HS-5 (cell line): ENCODE data around the gene RBBP7.

Experiments
- DNase-seq: peaks from one replicate; pipeline ENCODE4 v3.0.0-alpha.2; 2012; ENCODE audit warnings: low read depth

Gene RBBP7

DNA sequence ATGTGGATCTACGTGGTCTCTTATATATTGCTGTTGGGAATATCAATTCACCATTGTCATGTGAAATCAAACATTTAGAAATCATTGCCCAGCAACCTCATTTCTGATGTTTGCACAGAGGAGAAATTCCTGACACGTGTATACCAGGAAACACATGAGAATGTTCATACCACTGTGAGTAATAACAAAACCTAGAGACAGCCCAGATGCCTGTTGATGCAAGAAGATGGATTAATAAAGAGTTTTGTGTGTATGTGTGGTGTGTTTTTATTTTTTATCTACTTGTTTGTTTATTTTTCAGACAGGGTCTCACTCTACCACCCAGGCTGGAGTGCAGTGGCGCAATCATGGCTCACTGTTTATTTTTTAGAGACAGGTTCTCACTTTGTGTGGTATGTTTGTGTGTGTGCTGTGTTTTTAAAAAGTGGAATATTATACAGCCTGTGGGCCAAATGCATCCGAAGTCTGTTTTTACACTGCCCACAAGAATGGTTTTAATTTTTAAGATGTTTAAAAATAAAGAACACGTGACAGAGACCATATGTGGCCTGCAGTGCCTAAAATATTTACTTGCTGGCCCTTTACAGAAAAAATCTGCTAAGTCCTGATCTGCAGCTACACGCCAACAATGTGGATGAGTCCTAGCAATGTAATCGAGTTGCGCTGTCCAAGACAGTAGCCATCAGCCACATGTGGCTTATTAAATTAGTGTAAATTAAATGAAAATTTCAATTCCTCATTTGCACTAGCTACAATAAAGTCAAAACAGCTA is 44.7 kb downstream of the RBBP7 start:
- DNase-seq = no peak

DNA sequence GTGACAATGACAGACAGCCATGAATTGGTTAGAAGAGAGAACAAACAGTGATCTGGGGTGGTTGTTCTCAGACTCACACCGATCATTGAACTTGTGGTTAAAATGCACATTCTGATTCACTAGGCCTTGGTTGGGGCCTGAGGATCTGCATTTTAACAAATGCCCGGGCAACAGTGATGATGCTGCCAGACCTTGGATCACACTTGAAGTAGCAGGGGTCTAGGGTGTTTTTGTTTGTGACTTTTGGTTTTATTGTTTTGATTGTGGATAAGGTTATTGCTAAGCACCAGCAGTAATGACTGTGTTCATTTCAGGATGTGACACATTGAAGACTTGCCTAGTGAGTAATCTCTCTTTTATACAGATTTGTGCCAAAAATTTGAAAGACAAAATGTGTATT is 47.4 kb downstream of the RBBP7 start:
- DNase-seq = no peak

DNA sequence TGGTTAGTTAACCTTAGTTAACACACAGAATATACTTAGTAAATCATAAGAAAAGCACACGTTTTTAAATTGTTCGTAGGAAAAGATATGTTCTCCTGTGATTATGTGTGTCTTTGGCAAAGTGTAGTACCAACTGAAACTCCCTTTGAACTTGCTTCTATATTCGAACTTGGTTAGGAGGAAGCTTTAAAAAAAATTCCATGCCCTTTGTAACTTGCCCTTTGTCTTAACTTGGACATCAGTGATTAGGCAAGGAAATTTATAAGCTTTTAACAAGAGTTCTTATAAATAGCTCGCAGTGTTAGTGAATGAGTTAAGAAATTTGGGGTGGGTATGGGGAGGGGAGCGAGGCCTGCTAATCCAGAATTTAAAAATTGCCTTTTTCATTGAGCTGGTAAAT is 50.5 kb downstream of the RBBP7 start:
- DNase-seq = no peak

- DNase-seq = no peak
Observed at GRCh38 chrX:16814597-16814996, 55.6 kb downstream of the RBBP7 start.

DNA sequence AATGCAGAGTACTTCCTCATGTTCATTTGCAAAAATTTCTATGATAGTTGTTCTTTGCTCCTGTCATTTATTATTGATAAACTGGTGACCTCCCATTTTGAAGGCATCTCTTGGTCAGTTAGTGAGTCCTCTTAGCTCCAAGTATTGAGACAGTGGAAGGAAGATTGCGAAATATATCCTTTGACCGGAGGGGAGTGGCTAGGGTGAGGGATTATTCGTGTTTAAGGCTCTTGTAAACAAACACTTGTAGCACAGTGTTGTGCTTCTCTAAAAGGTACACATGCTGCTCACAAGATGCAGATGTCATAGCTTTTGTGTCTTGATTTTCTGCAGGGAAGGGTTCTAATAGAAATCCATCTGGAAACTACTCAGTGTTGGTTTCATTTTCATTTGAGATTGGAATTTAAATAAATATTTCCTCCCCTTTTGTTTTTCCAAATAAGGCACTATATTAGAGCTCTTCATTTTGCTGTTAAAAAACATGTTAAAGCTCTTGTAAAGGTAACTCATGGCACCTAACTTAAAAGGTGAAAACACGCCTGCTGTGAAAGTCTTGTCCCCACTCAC is 62.1 kb downstream of the RBBP7 start:
- DNase-seq = no peak

DNA sequence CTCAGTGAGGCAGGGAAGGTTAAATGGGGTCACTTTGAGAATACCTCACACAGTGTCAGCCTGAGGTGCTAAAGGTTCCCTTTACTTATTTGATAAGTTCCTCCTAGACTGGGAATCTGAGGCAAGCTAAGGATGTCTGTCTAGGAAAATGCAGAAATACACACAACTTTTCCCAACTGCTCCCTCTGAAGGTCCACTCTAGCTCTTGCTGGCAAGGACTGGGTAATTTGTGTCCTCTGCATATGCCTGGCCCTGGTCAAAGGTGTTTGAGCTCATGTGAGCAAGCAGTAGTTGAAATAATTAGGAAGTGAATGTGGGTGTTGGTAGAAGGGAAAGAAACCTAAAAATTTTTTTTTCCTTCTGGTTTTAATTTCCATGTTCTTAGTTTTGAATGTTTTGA is 62.6 kb downstream of the RBBP7 start:
- DNase-seq = no peak

DNA sequence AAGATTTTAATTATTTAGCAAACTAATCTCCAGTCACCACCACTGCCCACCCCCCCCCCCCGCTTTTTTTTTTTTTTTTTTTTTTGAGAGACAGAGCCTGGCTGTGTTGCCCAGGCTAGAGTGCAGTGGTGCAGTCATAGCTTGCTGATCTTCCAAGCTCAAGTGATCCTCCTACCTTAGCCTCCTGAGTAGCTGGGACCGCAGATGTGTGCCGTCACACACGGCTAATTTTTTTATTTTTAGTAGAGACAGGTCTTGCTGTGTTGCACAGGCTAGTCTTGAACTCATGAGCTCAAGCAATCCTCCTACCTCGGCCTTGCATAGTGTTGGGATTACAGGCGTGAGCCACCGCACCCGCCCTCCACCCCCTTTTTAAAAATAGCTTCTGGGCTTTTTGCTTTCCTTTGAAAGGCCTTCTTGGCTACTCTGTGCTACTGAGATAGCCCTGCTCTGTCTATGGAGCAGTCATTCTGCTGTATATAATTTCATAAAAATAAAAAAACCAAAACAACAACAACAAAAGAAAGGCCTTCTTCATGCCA is 65.2 kb downstream of the RBBP7 start:
- DNase-seq = no peak

DNA sequence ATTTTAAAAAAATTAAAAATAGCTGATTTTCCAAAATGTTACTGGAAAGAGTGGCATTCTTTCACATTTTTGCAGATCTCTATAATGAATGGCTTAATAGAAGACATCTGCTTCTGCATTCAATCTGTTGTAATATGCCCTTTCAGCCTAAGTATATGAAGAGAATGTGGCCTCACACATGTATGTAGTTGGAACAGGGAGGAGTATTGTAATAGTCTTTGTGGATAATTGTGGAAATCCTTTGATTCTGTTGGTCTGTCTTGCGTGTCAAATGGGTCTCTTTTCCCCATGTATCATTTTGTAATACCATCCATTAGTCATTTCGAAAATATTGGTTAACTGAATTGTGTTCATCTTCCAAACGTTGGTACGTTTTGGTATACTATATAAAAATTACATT is 72.3 kb downstream of the RBBP7 start:
- no peak for DNase-seq

DNA sequence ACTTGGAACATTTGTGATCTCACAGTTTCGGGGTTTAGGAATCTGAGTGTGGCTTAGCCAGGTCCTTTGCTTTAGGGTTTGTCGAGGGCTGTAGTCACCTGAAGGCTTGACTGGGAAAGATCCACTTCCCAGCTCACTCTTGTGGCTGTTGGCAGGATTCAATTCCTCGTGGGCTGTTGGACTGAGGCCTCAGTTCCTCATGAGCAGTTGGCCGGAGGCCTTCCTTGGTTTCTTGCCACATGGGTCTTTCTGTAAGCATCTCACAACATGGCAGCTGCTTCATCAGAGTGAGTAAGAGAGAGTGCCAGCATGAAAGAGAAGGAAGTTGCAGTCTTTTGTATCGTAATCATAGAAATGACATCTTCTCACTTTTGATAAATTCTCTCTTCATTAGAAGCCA is 72.8 kb downstream of the RBBP7 start:
- DNase-seq = no peak

GRCh38 chrX:16796298-16796697 is 73.9 kb downstream of the RBBP7 start:
- no peak for DNase-seq
